ENCODE data around the gene COX4I2.

- TF ChIP-seq ZNF416 (CRISPR knock-in tag; IDR thresholded peaks at IDR 0.05) = no peak
- no peak for TF ChIP-seq CTCF (IDR thresholded peaks at IDR 0.05)
These were observed 32.2 kb downstream of the COX4I2 start for GRCh38 chr20:31669876-31670275.
